K562 (cell line): ENCODE measurements around the gene ING1. TPM values are rescaled to one million over a fixed set of nuclear protein-coding genes. Genes with fewer than 3 reads are reported as not detected.

ENCODE experiments used
- BCL6 ChIP-seq: fragments of 250-450 bp; sonication (Bioruptor Pico); IDR thresholded peaks from 2 replicates; pipeline ENCODE4 v1.4.0; 2020
- CC2D1A ChIP-seq: fragments of 450-650 bp; IDR thresholded peaks from 2 replicates; pipeline ENCODE4 v1.6.1; 2017; ENCODE audit warnings: mild to moderate bottlenecking
- CCAR2 ChIP-seq: fragments of 200-400 bp; formaldehyde crosslinking; IDR thresholded peaks from 2 replicates; pipeline ENCODE4 v1.6.1; 2017; ENCODE audit warnings: mild to moderate bottlenecking, low read depth, low read length
- CHD4 ChIP-seq: fragments of 200-600 bp; sonication (generic); IDR thresholded peaks from 3 replicates; pipeline ENCODE4 v1.6.1; 2012; ENCODE audit warnings: low read depth, mild to moderate bottlenecking, mixed read lengths, low read length, inconsistent platforms; ENCODE audit not compliant: insufficient read depth, insufficient replicate concordance, poor library complexity, severe bottlenecking
- DIDO1 ChIP-seq: fragments of 450-650 bp; IDR thresholded peaks from 2 replicates; pipeline ENCODE4 v1.6.1; 2016; ENCODE audit warnings: low read depth, missing biosample characterization, missing genetic modification characterization
- ELF1 ChIP-seq: fragments of 200-800 bp; sonication (Bioruptor generic); IDR thresholded peaks from 2 replicates; pipeline ENCODE4 v1.6.1; 2016; ENCODE audit warnings: missing genetic modification characterization, missing compliant biosample characterization
- ETV1 ChIP-seq: fragments of 450-650 bp; conservative IDR thresholded peaks from 2 replicates; pipeline ENCODE4 v1.6.1; 2016; ENCODE audit warnings: missing genetic modification characterization, control low read depth, low read depth, missing compliant biosample characterization
- FIP1L1 ChIP-seq: fragments of 200-400 bp; formaldehyde crosslinking; IDR thresholded peaks from 2 replicates; pipeline ENCODE4 v1.6.1; 2018; ENCODE audit warnings: mild to moderate bottlenecking, low read depth, low read length; ENCODE audit not compliant: poor library complexity, severe bottlenecking
- GATAD2B ChIP-seq: fragments of 450-650 bp; IDR thresholded peaks from 2 replicates; pipeline ENCODE4 v1.6.1; 2017; ENCODE audit warnings: mild to moderate bottlenecking, borderline replicate concordance
- MBD2 ChIP-seq: sonication (generic); IDR thresholded peaks from 2 replicates; pipeline ENCODE4 v1.6.1; 2016; ENCODE audit warnings: low read depth, borderline replicate concordance
- MXI1 ChIP-seq: IDR thresholded peaks from 2 replicates; pipeline ENCODE4 v1.6.1; 2011; ENCODE audit warnings: low read depth, mild to moderate bottlenecking, improper control_type of control experiment, low read length
- RAD51 ChIP-seq: fragments of 450-650 bp; IDR thresholded peaks from 2 replicates; pipeline ENCODE4 v1.7.1; 2016; ENCODE audit warnings: low read depth, mild to moderate bottlenecking, borderline replicate concordance
- RB1 ChIP-seq: fragments of 450-650 bp; IDR thresholded peaks from 2 replicates; pipeline ENCODE4 v1.6.1; 2017; ENCODE audit warnings: low read depth, mild to moderate bottlenecking
- RBFOX2 ChIP-seq: fragments of 200-400 bp; formaldehyde crosslinking; IDR thresholded peaks from 2 replicates; pipeline ENCODE4 v1.6.1; 2017; ENCODE audit warnings: low read depth, mild to moderate bottlenecking, low read length, moderate library complexity
- RCOR1 ChIP-seq, 2 experiments: IDR thresholded peaks; 2 replicates each; pipeline ENCODE4 v1.6.1; 2012; ENCODE audit warnings: low read depth in 2 of 2, low read length in 2 of 2, borderline replicate concordance in 1 of 2, improper control_type of control experiment in 1 of 2
- SETDB1 ChIP-seq: IDR thresholded peaks from one replicate; pipeline ENCODE4 v1.6.1; 2012; ENCODE audit warnings: low read length, control low read depth, inconsistent platforms
- TEAD2 ChIP-seq: fragments of 450-650 bp; IDR thresholded peaks from 2 replicates; pipeline ENCODE4 v1.6.1; 2016; ENCODE audit warnings: missing genetic modification characterization, control low read depth, missing compliant biosample characterization
- YY1 ChIP-seq, 3 experiments: IDR thresholded peaks; 2 replicates each; pipeline ENCODE4 v1.6.1; 2011; ENCODE audit warnings: low read length in 2 of 3, mild to moderate bottlenecking in 2 of 3, moderate library complexity in 2 of 3, borderline replicate concordance in 1 of 3, control low read depth in 1 of 3, low read depth in 1 of 3; ENCODE audit not compliant: insufficient read depth in 3 of 3, insufficient replicate concordance in 2 of 3, control insufficient read depth in 1 of 3, insufficient read length in 1 of 3; ENCODE audit errors: extremely low read depth in 1 of 3
- ZKSCAN1 ChIP-seq: fragments of 150-350 bp; IDR thresholded peaks from 2 replicates; pipeline ENCODE4 v1.6.1; 2016; ENCODE audit warnings: low read depth, low read length
- ZNF133 ChIP-seq: fragments of 250-450 bp; sonication (Bioruptor Pico); IDR thresholded peaks from 2 replicates; pipeline ENCODE4 v1.4.0; 2020; ENCODE audit warnings: mild to moderate bottlenecking
- ZNF146 ChIP-seq: IDR thresholded peaks from one replicate; pipeline ENCODE4 v1.6.1; 2018; ENCODE audit warnings: missing compliant biosample characterization; ENCODE audit not compliant: unreplicated experiment
- ZNF395 ChIP-seq: fragments of 200-800 bp; sonication (Bioruptor generic); IDR thresholded peaks from 2 replicates; pipeline ENCODE4 v1.6.1; 2017; ENCODE audit warnings: missing genetic modification characterization, missing compliant biosample characterization
- polyA plus RNA-seq, 8 experiments: library from polyadenylated mRNA; depleted of rRNA in 4 of 8; stranded (reverse) in 5 of 8; unstranded in 3 of 8; fragments of >200 nt; fragmentation: Nextera tagmentation in 2 of 8; fragmentation: Illumina TruSeq in 1 of 8; extraction: Ambion mirVana in 2 of 8; extraction: Trizol in 1 of 8; gene quantifications; 2 replicates each; pipeline versions ENCODE4 v1.2.1 to v1.2.3, GENCODE V29; 2011 to 2014; ENCODE audit warnings: inconsistent platforms in 1 of 8, missing spikeins in 1 of 8
- total RNA-seq, 7 experiments: library from RNA; depleted of rRNA in 6 of 7; stranded (reverse); fragments of >200 nt in 6 of 7; fragmentation: Illumina TruSeq in 2 of 7; extraction: Trizol in 2 of 7; gene quantifications; 2 replicates each; pipeline versions ENCODE4 v1.2.1 to v1.2.3, GENCODE V29; 2011 to 2021; ENCODE audit warnings: low replicate concordance in 1 of 7
- TF ChIP-seq, protein P1 (sequence below): fragments of 250-450 bp; sonication (Bioruptor Pico); IDR thresholded peaks from 2 replicates; pipeline ENCODE4 v1.8.0; 2021; ENCODE audit warnings: mild to moderate bottlenecking, moderate library complexity

ING1 gene
- total and polyA plus RNA-seq, 9 of the 15 experiments (the other 6 are each of a cell fraction or from before 2014, with no cell fraction given): 1.0 to 20.1 (median 8.2) TPM

DNA sequence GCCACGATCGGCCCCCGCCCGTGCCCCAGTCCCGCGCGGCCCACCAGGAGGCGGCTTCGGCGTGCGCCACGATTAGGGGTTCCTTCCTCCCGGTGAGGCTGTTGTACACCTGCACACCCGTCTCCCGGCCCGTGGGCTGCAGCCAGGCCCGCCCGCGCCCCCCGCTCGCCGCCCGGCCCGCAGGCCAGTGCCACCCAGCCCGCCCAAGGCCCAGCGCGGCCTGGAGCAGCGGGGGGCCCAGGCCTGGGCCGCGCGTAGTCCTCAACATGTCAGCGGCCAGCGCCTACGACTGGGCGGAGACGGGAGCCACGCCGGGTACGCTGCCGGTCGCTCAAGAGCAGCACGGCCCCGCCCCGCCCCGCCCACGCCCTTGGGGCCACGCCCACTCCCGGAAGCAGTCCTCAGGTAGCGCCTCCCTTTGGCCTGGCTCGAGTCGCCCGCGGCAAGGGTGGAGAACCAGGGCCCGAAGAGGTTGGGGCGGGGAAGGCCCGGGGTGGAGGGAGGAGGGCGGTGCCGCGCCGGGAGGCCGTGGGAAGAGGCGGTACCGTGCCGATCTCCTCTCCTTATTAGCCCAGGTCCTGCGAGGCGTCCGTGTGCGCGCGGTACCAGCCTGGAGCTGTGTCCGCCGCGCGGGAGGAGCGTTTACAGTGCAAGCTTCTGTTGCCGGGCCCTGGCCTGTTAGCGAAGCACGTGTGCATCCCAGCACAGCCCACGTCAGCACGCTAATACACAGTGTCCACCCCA lies 7.5 kb upstream of the ING1 start, which contains the start of gene CARS2 (continued):
- TF ChIP-seq YY1 (IDR thresholded peaks at IDR 0.05; ENCODE audit: borderline replicate concordance in 1 of 3, control insufficient read depth in 1 of 3, extremely low read depth in 1 of 3, insufficient read depth in 3 of 3, insufficient read length in 1 of 3, insufficient replicate concordance in 2 of 3, low read depth in 1 of 3, low read length in 2 of 3) (peak in 2 of 3 experiments; percentile 59 to 70), CC2D1A (no peak), RBFOX2 (peak; percentile 87), RAD51 (no peak), RB1 (peak; percentile 32; the same call in 1 of the 2 replicates), MXI1 (no peak), MBD2 (0 out of 2 replicates have a peak, but pooled peaks have one; percentile 11), CHD4 (no peak), ZNF133 (CRISPR knock-in tag) (no peak), BCL6 (CRISPR knock-in tag) (no peak), ZNF146 (CRISPR knock-in tag) (no peak), CCAR2 (no peak), SETDB1 (no peak), GATAD2B (peak; percentile 27; the same call in 1 of the 2 replicates), ZNF395 (CRISPR knock-in tag) (0 out of 2 replicates have a peak, but pooled peaks have one; percentile 30), DIDO1 (tag) (no peak), TEAD2 (tag) (no peak), FIP1L1 (peak; percentile 42), ELF1 (tag) (peak; percentile 84), ZKSCAN1 (no peak), RCOR1 (IDR thresholded peaks at IDR 0.05; ENCODE audit: borderline replicate concordance in 1 of 2, low read depth in 2 of 2, low read length in 2 of 2) (no peak), ETV1 (tag) (0 out of 2 replicates have a peak, but pooled peaks have one; percentile 47)
- TF ChIP-seq, protein P1, sequence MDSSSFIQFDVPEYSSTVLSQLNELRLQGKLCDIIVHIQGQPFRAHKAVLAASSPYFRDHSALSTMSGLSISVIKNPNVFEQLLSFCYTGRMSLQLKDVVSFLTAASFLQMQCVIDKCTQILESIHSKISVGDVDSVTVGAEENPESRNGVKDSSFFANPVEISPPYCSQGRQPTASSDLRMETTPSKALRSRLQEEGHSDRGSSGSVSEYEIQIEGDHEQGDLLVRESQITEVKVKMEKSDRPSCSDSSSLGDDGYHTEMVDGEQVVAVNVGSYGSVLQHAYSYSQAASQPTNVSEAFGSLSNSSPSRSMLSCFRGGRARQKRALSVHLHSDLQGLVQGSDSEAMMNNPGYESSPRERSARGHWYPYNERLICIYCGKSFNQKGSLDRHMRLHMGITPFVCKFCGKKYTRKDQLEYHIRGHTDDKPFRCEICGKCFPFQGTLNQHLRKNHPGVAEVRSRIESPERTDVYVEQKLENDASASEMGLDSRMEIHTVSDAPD: no peak
